Mesothelial cell of epicardium (in vitro differentiated cells): Measurements from ENCODE around the gene DMC1. TPM values are rescaled to one million over a fixed set of nuclear protein-coding genes. Genes with fewer than 3 reads are reported as not detected.

Experiments used
- DNase-seq, 2 experiments: peaks; one replicate each; pipeline ENCODE4 v3.0.0; 2021; ENCODE audit warnings: low spot score in 2 of 2; ENCODE audit not compliant: unreplicated experiment in 2 of 2
- H3K27ac Mint-ChIP-seq: 2 replicates; pipeline ENCODE4 v1.8.0; 2021; ENCODE audit warnings: mixed read lengths
- H3K27me3 Mint-ChIP-seq: 2 replicates; pipeline ENCODE4 v1.8.0; 2021; ENCODE audit warnings: low read depth, mixed read lengths
- H3K36me3 Mint-ChIP-seq: 2 replicates; pipeline ENCODE4 v1.8.0; 2021; ENCODE audit warnings: mixed read lengths
- H3K4me1 Mint-ChIP-seq: 2 replicates; pipeline ENCODE4 v1.8.0; 2021; ENCODE audit warnings: mixed read lengths
- H3K4me3 Mint-ChIP-seq: 2 replicates; pipeline ENCODE4 v1.8.0; 2021; ENCODE audit warnings: mild to moderate bottlenecking, moderate library complexity, mixed read lengths
- H3K9me3 Mint-ChIP-seq: 2 replicates; pipeline ENCODE4 v1.8.0; 2021; ENCODE audit warnings: mixed read lengths
- total RNA-seq: library from RNA; stranded (reverse); gene quantifications from 3 replicates; pipeline ENCODE4 v1.2.1, GENCODE V29; 2021
- TF ChIP-seq, protein P1 (sequence below): fragments of 200-600 bp; sonication (generic); IDR thresholded peaks from one replicate; pipeline ENCODE4 v1.5.0; 2021; ENCODE audit warnings: antibody characterized with exemption; ENCODE audit not compliant: unreplicated experiment

DMC1 gene
- total RNA-seq, 1 donor from 2014 or later, result 2.8 TPM

DNA sequence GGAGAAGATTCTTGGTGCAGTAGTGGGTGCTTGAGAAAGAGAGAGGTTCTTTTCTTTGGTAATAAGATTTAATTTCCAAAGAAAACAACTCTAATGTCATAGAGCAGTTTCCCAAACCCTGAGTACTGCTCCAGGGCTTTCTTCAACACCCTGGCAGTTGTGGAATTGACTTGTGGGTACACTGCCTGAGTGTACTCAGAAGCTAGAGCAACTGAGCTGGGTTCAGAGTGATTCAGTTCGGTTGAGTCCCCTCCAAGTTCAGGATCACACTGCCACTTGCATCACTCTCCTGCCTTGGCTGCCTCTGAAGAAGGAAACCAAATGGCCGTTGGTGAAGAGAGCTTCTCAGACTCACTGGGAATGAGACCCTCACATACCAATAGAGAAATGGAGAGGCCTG lies 5.3 kb downstream of the DMC1 start:
- H3K27me3 Mint-ChIP-seq, result no peaks in the 10 kb centered on the region
- no peak overlapping the region for H3K4me3 Mint-ChIP-seq
- H3K27ac Mint-ChIP-seq, result no peak overlapping the region
- no peak for DNase-seq
- H3K9me3 Mint-ChIP-seq, result no peaks in the 10 kb centered on the region
- TF ChIP-seq, protein P1, sequence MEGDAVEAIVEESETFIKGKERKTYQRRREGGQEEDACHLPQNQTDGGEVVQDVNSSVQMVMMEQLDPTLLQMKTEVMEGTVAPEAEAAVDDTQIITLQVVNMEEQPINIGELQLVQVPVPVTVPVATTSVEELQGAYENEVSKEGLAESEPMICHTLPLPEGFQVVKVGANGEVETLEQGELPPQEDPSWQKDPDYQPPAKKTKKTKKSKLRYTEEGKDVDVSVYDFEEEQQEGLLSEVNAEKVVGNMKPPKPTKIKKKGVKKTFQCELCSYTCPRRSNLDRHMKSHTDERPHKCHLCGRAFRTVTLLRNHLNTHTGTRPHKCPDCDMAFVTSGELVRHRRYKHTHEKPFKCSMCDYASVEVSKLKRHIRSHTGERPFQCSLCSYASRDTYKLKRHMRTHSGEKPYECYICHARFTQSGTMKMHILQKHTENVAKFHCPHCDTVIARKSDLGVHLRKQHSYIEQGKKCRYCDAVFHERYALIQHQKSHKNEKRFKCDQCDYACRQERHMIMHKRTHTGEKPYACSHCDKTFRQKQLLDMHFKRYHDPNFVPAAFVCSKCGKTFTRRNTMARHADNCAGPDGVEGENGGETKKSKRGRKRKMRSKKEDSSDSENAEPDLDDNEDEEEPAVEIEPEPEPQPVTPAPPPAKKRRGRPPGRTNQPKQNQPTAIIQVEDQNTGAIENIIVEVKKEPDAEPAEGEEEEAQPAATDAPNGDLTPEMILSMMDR, result no peak
- H3K36me3 Mint-ChIP-seq, result no peaks in the 10 kb centered on the region
- peaks cover 5% of the 10 kb centered on the region for H3K4me1 Mint-ChIP-seq

- H3K9me3 Mint-ChIP-seq, result no peaks in the 10 kb centered on the region
- H3K36me3 Mint-ChIP-seq, result no peaks in the 10 kb centered on the region
- H3K4me1 Mint-ChIP-seq, result no peaks in the 10 kb centered on the region
- H3K4me3 Mint-ChIP-seq, result no peak overlapping the region
- DNase-seq, result no peak
- no peaks in the 10 kb centered on the region for H3K27me3 Mint-ChIP-seq
- peak overlapping the region; percentile 61 for H3K27ac Mint-ChIP-seq
- TF ChIP-seq, protein P1, result no peak
Observed at GRCh38 chr22:38554281-38554680, 15.7 kb downstream of the DMC1 start.

DNA sequence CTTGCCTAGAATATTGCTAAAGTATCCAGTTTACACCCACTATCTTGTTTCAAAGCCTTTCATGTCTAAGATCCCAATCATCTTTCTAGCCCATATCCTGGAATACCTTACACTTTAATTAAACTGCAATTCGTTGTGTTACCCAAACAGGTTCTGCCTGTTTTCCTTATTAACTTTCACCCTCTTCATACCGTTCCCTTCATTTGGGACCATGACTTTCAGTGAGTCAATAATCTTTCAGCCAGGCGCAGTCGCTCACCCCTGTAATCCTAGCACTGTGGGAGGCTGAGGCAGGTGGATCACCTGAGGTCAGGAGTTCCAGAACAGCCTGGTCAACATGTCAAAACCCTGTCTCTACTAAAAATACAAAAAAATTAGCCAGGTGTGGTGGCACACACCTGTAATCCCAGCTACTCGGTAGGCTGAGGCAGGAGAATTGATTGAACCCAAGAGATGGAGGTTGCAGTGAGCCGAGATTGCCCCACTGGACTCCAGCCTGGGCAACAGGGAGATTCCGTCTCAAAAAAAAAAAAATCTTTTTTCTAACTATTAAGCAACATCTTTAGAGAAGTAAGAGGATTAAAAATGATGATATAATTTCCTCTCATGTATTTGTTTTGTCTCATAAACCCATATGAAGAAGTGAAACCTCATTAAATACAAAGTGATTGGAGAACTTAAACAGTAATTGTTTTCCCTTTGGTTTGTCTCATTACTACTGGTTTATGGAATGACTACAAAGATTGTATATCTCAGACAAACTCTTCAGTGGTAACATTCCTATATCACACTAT lies 20.7 kb downstream of the DMC1 start:
- H3K36me3 Mint-ChIP-seq, result peaks cover 4% of the 10 kb centered on the region
- no peak overlapping the region for H3K4me3 Mint-ChIP-seq
- H3K27me3 Mint-ChIP-seq, result no peaks in the 10 kb centered on the region
- H3K27ac Mint-ChIP-seq, result peak overlapping the region; percentile 43
- H3K4me1 Mint-ChIP-seq, result peaks cover 5% of the 10 kb centered on the region
- TF ChIP-seq, protein P1, result no peak
- DNase-seq, result no peak
- H3K9me3 Mint-ChIP-seq, result peaks cover 2% of the 10 kb centered on the region

DNA sequence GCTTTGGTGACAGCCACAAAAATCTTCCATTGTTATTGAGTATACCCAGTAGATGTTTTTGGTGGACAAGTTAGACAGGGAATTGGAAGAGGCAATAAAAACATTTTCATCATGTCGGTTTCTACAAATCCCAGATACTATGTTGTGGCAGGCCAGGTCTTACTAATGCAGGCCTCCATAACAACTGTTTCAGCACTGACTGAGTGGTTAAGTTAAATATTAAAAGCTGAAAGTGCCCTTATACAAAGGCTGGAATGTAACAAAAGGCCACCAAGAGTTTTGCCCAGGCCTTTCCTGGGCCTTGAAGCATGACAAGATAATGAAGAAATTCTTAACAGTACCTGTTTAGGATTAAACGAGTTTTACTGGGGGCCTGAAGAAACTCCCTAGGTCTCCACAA lies 29.3 kb downstream of the DMC1 start:
- no peak for DNase-seq
- peaks cover 28% of the 10 kb centered on the region for H3K9me3 Mint-ChIP-seq
- no peaks in the 10 kb centered on the region for H3K4me1 Mint-ChIP-seq
- no peak overlapping the region for H3K4me3 Mint-ChIP-seq
- no peak overlapping the region for H3K27ac Mint-ChIP-seq
- H3K27me3 Mint-ChIP-seq, result no peaks in the 10 kb centered on the region
- TF ChIP-seq, protein P1, result no peak
- peaks cover 12% of the 10 kb centered on the region for H3K36me3 Mint-ChIP-seq

- H3K9me3 Mint-ChIP-seq, result no peaks in the 10 kb centered on the region
- no peak overlapping the region for H3K27ac Mint-ChIP-seq
Observed at GRCh38 chr22:38531251-38531938, 38.6 kb downstream of the DMC1 start.

More at GRCh38 chr22:38531251-38531938, 38.6 kb downstream of the DMC1 start:
- H3K4me1 Mint-ChIP-seq, result no peaks in the 10 kb centered on the region
- no peak for DNase-seq
- no peaks in the 10 kb centered on the region for H3K27me3 Mint-ChIP-seq
- no peaks in the 10 kb centered on the region for H3K36me3 Mint-ChIP-seq
- TF ChIP-seq, protein P1, result no peak
- H3K4me3 Mint-ChIP-seq, result no peak overlapping the region
